DND-41 (cell line): ENCODE data around the gene RALGPS2.
"Not testable (repeated sequence)": the region's sequence is repeated elsewhere in the genome, so short reads cannot be mapped to it uniquely, and the experiment has no call there.

Experiments
- ATAC-seq: fragments of 200-7000 bp; cut with Tn5 transposase; 3 replicates; pipeline ENCODE4 v1.9.1; 2021; ENCODE audit warnings: low read depth; ENCODE audit not compliant: insufficient read depth
- DNase-seq: peaks from one replicate; pipeline ENCODE4 v3.0.0-alpha.2; 2020
- H2AFZ ChIP-seq: 2 replicates; pipeline ENCODE4 v1.6.0; 2012; ENCODE audit warnings: low read depth, low read length
- H3K27ac ChIP-seq: 2 replicates; pipeline ENCODE4 v1.5.1; 2012; ENCODE audit warnings: low read length, inconsistent platforms
- H3K27me3 ChIP-seq: fragments of 200-600 bp; sonication (generic); 2 replicates; pipeline ENCODE4 v1.6.0; 2012; ENCODE audit warnings: low read length, mild to moderate bottlenecking, inconsistent platforms; ENCODE audit not compliant: insufficient read depth, poor library complexity
- H3K36me3 ChIP-seq: 2 replicates; pipeline ENCODE4 v1.5.1; 2012; ENCODE audit warnings: low read length, inconsistent platforms; ENCODE audit not compliant: insufficient read depth
- H3K4me1 ChIP-seq: 2 replicates; pipeline ENCODE4 v1.5.1; 2012; ENCODE audit warnings: mild to moderate bottlenecking, low read length; ENCODE audit not compliant: insufficient read depth
- H3K4me2 ChIP-seq: 2 replicates; pipeline ENCODE4 v1.6.0; 2012; ENCODE audit warnings: mild to moderate bottlenecking, moderate library complexity, low read length, inconsistent platforms; ENCODE audit not compliant: insufficient read depth
- H3K4me3 ChIP-seq, 2 experiments: fragments of 200-600 bp in 1 of 2; shearing (Covaris generic) in 1 of 2; 2 replicates each; pipeline ENCODE4 v1.5.1; 2012 to 2016; ENCODE audit warnings: inconsistent platforms in 2 of 2, low read length in 2 of 2, mild to moderate bottlenecking in 2 of 2, low read depth in 1 of 2, moderate library complexity in 1 of 2
- H3K79me2 ChIP-seq: 2 replicates; pipeline ENCODE4 v1.6.0; 2012; ENCODE audit warnings: low read length, inconsistent platforms; ENCODE audit not compliant: insufficient read depth
- H3K9ac ChIP-seq: 2 replicates; pipeline ENCODE4 v1.6.0; 2012; ENCODE audit warnings: low read depth, mild to moderate bottlenecking, inconsistent platforms, low read length, moderate library complexity
- H3K9me3 ChIP-seq: 2 replicates; pipeline ENCODE4 v1.5.1; 2012; ENCODE audit warnings: low read length, moderate library complexity, mild to moderate bottlenecking, inconsistent platforms; ENCODE audit not compliant: insufficient read depth, severe bottlenecking
- H4K20me1 ChIP-seq: 2 replicates; pipeline ENCODE4 v1.6.0; 2012; ENCODE audit warnings: low read length; ENCODE audit not compliant: insufficient read depth
- EZH2 ChIP-seq: IDR thresholded peaks from 3 replicates; pipeline ENCODE4 v1.6.1; 2012; ENCODE audit warnings: borderline replicate concordance, low read depth, mild to moderate bottlenecking, moderate library complexity, low read length, inconsistent platforms; ENCODE audit not compliant: severe bottlenecking
- TF ChIP-seq, protein P1 (sequence below): IDR thresholded peaks from 2 replicates; pipeline ENCODE4 v1.5.1; 2012; ENCODE audit warnings: borderline replicate concordance, low read length, moderate library complexity, mild to moderate bottlenecking; ENCODE audit not compliant: poor library complexity, severe bottlenecking; ENCODE audit errors: extremely low read depth

Gene RALGPS2

DNA sequence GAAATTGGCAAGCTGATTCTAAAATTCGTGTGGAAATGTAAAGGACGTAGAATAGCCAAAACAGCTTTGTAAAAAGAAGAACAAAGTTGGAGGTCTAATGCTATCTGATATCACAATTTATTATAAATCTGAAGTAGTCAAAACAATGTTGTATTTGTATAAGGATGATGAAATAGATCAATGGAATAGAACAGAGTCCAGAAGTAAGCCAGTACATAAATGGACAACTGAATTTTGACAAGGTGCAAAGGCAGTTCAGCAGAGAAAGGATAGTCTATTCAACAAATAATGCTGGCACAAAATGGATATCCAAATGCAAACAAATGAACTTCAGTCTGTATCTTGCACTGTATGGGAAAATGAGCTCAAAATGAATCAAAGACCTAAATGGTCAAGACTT lies 20.2 kb downstream of the RALGPS2 start:
- H3K9ac ChIP-seq, result no peak overlapping the region
- ATAC-seq, result no peak
- no peak overlapping the region for H2AFZ ChIP-seq
- H3K27me3 ChIP-seq, result no peaks in the 10 kb centered on the region
- peaks cover 27% of the 10 kb centered on the region for H3K36me3 ChIP-seq
- H3K4me1 ChIP-seq, result no peaks in the 10 kb centered on the region
- H3K4me3 ChIP-seq, result no peak overlapping the region
- no peak for TF ChIP-seq EZH2
- TF ChIP-seq, protein P1, sequence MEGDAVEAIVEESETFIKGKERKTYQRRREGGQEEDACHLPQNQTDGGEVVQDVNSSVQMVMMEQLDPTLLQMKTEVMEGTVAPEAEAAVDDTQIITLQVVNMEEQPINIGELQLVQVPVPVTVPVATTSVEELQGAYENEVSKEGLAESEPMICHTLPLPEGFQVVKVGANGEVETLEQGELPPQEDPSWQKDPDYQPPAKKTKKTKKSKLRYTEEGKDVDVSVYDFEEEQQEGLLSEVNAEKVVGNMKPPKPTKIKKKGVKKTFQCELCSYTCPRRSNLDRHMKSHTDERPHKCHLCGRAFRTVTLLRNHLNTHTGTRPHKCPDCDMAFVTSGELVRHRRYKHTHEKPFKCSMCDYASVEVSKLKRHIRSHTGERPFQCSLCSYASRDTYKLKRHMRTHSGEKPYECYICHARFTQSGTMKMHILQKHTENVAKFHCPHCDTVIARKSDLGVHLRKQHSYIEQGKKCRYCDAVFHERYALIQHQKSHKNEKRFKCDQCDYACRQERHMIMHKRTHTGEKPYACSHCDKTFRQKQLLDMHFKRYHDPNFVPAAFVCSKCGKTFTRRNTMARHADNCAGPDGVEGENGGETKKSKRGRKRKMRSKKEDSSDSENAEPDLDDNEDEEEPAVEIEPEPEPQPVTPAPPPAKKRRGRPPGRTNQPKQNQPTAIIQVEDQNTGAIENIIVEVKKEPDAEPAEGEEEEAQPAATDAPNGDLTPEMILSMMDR, result no peak
- no peak overlapping the region for H3K4me2 ChIP-seq
- no peak for DNase-seq
- H4K20me1 ChIP-seq, result no peaks in the 10 kb centered on the region; the same call in 1 of the 2 replicates
- H3K27ac ChIP-seq, result no peak overlapping the region
- H3K79me2 ChIP-seq, result 0 out of 2 replicates have a peak, but pooled peaks cover 3% of the 10 kb centered on the region
- H3K9me3 ChIP-seq, result peaks cover 7% of the 10 kb centered on the region

DNA sequence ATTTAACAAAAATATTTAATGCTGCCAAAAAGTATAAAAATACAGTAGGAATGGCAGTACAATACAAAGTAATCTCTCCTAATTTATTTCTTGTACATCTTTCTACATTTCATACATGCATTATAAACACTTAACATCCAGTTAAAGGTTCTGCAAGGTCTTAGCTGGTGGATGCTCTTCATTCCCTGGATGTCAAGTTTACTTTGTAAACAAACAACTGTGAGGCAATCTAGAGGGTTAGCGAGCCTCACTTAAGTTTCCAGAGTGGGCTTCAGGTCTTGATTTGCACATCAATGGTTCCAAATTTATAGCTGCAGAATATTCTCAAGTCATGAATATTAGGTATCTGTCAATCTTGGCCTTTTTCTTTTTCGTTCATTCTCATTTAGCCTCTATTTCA lies 21.3 kb downstream of the RALGPS2 start:
- H3K27ac ChIP-seq, result no peak overlapping the region
- no peak overlapping the region for H2AFZ ChIP-seq
- 0 out of 2 replicates have a peak, but pooled peaks cover 5% of the 10 kb centered on the region for H3K79me2 ChIP-seq
- H3K9ac ChIP-seq, result no peak overlapping the region
- peaks cover 7% of the 10 kb centered on the region for H3K9me3 ChIP-seq
- ATAC-seq (no peak), DNase-seq (no peak)
- H3K4me3 ChIP-seq, result no peak overlapping the region
- H4K20me1 ChIP-seq, result no peaks in the 10 kb centered on the region; the same call in 1 of the 2 replicates
- no peaks in the 10 kb centered on the region for H3K4me1 ChIP-seq
- no peak for TF ChIP-seq EZH2
- TF ChIP-seq, protein P1, result no peak
- H3K27me3 ChIP-seq, result no peaks in the 10 kb centered on the region
- H3K36me3 ChIP-seq, result peaks cover 18% of the 10 kb centered on the region
- H3K4me2 ChIP-seq, result no peak overlapping the region

DNA sequence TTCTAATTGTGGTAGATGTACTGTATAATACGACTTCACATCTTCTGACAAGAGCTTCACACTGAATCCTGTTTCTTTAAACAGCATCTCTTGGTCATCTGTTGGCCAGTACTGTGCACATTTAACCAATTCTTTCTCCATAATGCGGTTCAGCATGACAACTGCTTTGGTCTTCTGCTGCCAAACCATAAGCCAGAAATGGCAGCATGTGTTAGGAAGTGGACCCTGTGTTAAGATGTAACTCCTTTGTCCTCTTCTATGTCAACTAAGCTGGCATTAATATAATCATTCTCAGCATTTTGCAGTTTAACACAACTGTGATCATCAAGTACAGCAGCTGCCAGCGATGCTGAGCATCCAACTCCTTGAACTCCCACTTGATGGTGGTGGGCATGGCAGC lies 22.3 kb downstream of the RALGPS2 start:
- not testable (repeated sequence) for H3K9me3 ChIP-seq, H3K36me3 ChIP-seq, H3K27ac ChIP-seq, H3K4me3 ChIP-seq, H4K20me1 ChIP-seq, DNase-seq, H3K4me2 ChIP-seq, H3K79me2 ChIP-seq, H2AFZ ChIP-seq, H3K4me1 ChIP-seq, H3K27me3 ChIP-seq, H3K9ac ChIP-seq, ATAC-seq

GRCh38 chr1:178749581-178750166 lies 24.6 kb downstream of the RALGPS2 start:
- peaks cover 4% of the 10 kb centered on the region; the same call in 1 of the 2 replicates for H4K20me1 ChIP-seq
- ATAC-seq (no peak), DNase-seq (no peak)
- no peaks in the 10 kb centered on the region for H3K4me1 ChIP-seq
- no peak overlapping the region for H3K4me3 ChIP-seq
- H3K27ac ChIP-seq, result no peak overlapping the region
- TF ChIP-seq, protein P1, result no peak
- no peak for TF ChIP-seq EZH2
- no peaks in the 10 kb centered on the region for H3K9me3 ChIP-seq
- no peaks in the 10 kb centered on the region for H3K36me3 ChIP-seq
- peaks cover 17% of the 10 kb centered on the region for H3K79me2 ChIP-seq
- H3K27me3 ChIP-seq, result no peaks in the 10 kb centered on the region
- H3K4me2 ChIP-seq, result no peak overlapping the region
- H3K9ac ChIP-seq, result no peak overlapping the region
- H2AFZ ChIP-seq, result no peak overlapping the region
